K562 treated with DMSO at 1 percent for 4 hours (cell line): ENCODE measurements around the gene GPR183. TPM values are rescaled to one million over a fixed set of nuclear protein-coding genes. Genes with fewer than 3 reads are reported as not detected.

Experiments
- total RNA-seq: library from RNA; unstranded; fragments of 300-600 nt; gene quantifications from 2 replicates; pipeline ENCODE4 v1.2.3, GENCODE V29; 2022; ENCODE audit not compliant: insufficient read depth

The GPR183 gene, protein sequence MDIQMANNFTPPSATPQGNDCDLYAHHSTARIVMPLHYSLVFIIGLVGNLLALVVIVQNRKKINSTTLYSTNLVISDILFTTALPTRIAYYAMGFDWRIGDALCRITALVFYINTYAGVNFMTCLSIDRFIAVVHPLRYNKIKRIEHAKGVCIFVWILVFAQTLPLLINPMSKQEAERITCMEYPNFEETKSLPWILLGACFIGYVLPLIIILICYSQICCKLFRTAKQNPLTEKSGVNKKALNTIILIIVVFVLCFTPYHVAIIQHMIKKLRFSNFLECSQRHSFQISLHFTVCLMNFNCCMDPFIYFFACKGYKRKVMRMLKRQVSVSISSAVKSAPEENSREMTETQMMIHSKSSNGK
- total RNA-seq = not detected in 2 replicates

DNA sequence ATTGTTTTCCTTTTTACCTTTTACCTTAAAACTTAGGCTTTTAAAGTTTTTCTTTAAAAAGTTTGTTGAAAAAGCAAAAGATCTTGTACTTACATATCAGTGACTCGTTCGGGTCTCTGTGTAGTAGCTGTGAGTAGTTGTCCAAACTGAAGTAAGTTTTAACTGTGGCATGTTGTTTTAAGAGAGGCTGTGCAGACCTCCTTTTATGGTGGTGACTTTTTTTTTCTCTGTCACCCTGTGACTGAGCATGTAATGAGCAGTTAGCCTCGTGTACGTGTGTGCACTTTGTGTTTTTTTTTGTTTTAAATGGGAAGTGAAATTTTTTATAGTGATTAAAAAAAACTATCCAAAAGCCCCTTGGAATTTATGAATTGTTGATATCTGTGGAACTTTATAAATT, at the start of gene GPR183:
Gene GPR183, minus strand, starts transcription at position 153 of the 400 bp plus-strand sequence. CDS start 11,254 bp downstream, outside the sequence.

DNA sequence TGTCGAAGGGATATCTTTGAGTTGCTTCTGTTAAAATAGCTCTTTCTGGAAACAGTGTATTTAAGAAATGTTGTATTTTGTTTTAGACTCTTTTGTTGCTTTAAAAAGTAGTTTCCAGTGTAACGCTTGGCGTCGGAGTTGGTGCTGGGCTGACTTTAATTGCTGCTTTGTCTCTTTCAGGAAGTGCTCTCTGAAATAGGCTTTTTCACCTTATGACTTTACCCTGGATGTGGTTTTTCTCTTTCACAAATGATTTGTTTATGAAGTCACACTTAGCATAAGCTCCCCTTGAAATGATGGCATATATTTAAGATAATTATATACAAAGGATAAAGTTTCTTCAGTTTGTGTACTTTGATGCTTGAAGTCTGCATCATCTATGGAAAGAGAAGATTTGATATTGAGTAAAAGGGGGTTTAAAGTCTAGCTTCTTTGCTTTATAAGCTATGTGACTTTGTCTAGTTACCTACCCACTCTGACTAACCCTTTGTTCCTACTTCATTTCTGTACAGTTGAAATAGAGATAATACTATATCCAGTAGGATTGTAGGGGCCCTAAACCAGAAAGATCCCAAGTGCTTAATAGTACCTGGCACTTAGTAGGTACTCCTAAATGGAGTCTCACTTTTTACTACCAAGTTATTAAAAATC, 48.9 kb downstream of the GPR183 start, which contains the start of gene GPR18:
Gene GPR18, minus strand, starts transcription at position 170 of the 651 bp plus-strand sequence. CDS start 2,507 bp downstream, outside the sequence.

Other genes starting within 250 kb of the GPR183 start
- gene UBAC2, start 106.5 kb downstream of the GPR183 start, total RNA-seq = 39.9 and 52.3 TPM in 2 replicates
- not detected in 2 replicates for gene GPR18, start 49.0 kb downstream of the GPR183 start, total RNA-seq
- gene TM9SF2, start 194.1 kb upstream of the GPR183 start, total RNA-seq = 40.7 and 47.5 TPM in 2 replicates